GM12801 (cell line): Measurements from ENCODE around the gene CCER1.

Experiments
- TF ChIP-seq, protein P1 (sequence below): IDR thresholded peaks from one replicate; pipeline ENCODE4 v1.5.1; 2011; ENCODE audit warnings: control low read depth; ENCODE audit not compliant: insufficient read length; ENCODE audit errors: extremely low read depth

The CCER1 gene, protein sequence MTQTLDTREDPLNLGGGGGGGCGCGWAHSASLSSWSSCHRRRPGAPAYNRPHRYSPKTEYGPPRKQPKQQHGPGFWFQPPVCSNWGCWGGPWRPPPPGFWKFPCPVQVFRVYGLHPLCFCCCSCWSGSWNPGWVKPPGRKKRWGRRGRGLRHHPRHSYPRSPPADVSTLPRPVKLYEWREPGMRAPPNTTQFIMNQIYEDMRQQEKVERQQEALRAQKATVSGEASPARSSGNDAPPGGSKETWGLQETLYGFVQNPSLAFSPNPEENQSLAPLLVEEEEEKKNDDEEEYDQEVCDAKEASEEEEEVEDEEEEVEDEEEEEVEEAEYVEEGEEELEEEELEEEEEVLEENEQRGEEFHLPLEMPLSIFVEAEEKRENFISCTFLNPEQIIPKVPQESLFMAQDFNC

DNA sequence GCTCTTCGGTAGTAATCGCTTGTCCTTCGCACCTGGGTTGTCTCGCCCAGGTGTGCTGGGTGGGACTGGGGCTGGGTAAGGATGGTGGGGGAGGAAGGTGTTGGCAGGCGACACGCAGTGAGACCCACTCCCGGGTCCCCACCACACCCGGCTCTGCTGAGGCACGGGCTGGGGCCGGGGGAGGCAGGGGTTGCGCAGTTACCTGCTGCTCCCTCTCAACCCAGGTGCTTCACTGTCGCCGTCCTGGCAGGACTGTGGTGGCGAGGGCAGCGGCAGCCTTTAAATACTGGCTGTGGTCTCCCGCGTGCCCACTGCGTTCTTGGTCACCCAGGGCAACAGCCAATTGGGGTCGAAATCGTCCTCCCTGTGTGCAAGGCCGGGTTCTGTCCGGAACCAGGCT is at the start of gene CCER1:
CCER1 (minus strand) TSS at position 256 of the 400 bp plus-strand sequence. CDS start 434 bp downstream, outside the sequence.
- TF ChIP-seq, protein P1, sequence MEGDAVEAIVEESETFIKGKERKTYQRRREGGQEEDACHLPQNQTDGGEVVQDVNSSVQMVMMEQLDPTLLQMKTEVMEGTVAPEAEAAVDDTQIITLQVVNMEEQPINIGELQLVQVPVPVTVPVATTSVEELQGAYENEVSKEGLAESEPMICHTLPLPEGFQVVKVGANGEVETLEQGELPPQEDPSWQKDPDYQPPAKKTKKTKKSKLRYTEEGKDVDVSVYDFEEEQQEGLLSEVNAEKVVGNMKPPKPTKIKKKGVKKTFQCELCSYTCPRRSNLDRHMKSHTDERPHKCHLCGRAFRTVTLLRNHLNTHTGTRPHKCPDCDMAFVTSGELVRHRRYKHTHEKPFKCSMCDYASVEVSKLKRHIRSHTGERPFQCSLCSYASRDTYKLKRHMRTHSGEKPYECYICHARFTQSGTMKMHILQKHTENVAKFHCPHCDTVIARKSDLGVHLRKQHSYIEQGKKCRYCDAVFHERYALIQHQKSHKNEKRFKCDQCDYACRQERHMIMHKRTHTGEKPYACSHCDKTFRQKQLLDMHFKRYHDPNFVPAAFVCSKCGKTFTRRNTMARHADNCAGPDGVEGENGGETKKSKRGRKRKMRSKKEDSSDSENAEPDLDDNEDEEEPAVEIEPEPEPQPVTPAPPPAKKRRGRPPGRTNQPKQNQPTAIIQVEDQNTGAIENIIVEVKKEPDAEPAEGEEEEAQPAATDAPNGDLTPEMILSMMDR = no peak

DNA sequence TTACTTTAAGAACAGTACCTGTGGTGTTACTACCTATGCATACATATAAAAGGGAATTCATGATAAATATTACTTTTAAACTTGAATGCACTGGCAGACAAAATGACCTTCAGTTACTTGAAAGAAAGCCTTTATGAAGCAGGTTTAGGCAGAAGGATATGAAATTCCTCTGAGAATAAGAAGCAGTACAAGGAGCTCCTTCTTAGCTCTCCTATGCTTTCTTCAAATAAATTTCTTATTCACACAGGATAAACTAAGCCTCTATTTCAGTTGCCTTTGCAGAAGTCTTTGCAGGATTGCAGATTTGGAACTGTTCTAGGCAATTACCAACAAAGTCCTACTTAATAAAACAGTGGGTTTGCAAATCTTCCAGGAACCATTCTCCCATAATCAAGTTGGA is 48.8 kb upstream of the CCER1 start:
- TF ChIP-seq, protein P1 = no peak

DNA sequence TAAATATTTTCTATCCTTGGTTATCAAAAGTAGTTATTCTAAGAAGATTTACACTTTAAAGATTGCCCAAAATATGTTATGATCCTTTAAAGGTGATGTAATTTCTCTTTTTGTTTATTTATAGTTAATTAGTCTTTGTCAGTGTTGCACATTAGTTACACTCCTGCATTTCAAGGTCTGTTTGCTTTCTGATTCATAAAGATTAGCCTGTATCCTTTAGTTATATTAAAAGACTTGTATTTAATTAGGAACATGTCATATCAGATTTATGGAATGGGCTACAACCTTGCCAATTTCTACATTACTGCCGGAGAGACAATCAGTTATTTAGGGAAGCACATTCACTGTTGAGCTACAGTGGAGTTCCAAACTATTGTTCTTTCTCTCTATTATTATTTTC is 46.3 kb upstream of the CCER1 start:
- TF ChIP-seq, protein P1 = no peak

DNA sequence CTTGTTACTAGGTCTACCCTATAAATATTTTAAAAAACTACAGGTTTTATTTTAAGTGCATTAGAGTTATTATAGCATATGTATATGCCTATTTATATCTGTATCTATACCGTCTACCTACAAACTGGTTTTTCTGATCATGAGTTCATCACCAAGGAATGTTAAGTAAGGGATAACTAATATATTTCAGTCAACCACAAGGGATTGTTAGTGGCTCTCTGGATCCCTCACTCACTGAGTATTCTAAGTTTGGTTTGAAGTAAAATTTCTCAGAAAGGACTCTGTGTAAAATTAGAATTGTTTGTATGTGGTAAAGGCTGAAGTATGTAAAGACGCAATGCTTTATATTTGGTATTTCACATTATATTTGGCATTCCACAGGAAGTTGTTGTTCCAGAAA is 45.0 kb upstream of the CCER1 start:
- TF ChIP-seq, protein P1 = no peak

DNA sequence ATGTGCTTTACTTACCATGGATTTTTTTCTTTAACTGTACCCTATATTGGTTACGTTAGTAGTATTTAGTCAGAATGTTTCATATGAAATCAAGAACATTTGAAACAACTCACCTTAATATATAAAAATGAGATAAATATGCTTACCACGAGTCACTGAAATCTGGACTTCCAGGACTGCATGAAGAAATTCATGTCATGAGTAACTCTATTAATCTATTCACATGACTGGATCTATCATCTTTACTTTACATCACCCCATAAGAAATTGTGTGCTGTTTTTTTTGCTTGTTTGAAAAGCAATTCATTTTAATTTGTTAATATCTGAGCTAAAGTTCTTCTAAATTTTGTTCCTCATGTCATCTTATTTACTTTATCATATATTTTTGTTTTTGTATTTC is 44.6 kb upstream of the CCER1 start:
- TF ChIP-seq, protein P1 = no peak

DNA sequence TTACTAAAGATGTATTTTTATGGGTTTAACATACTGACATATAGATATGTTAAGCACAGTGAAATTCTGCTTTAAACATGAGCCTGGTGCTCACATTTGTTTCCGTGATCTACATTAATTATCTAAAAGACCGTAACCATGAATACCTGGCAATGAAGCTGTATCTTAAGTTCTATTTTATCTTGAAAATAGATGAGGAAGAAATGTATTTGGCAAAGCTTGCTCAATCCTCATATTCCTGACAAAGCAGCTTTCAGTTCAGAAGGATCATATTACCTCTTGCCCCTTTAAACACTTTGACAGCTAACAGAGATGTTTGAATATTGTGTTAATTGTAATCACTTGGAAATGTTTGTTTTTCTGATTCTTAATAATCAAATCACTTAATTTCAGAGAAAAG is 40.0 kb upstream of the CCER1 start:
- TF ChIP-seq, protein P1 = no peak

DNA sequence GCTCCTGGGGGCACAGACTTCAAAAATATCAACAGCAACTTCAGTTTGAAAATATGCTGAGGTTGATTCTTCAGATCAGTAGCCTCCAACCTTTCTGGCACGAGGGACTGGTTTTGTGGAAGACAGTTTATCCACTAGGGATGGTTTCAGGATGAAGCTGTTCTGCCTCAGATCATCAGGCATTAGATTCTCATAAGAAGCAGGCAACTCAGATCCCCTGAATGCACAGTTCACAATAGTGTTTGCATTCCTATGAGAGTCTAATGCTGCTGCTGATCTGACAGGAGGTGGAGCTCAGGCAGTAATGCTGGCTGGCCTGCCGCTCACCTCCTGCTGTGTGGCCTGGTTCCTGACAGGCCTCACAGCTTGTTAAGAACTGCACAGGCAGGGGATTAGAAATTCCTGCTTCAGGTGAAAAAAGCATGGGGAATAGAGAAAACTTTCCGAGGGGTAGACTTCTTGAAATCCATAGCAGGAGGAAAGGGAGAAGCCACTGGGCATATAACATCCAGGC is 37.0 kb upstream of the CCER1 start:
- TF ChIP-seq, protein P1 = no peak
